Loucy (cell line): ENCODE data around the gene PCMTD2.
A peak's percentile ranks its signal among the peaks of the same experiment; 100 is the strongest.
"Not testable (repeated sequence)": the region's sequence is repeated elsewhere in the genome, so short reads cannot be mapped to it uniquely, and the experiment has no call there.

Experiments
- H2AFZ ChIP-seq: fragments of 200-600 bp; sonication (generic); 2 replicates; pipeline ENCODE4 v1.6.0; 2016; ENCODE audit warnings: antibody characterized with exemption, mild to moderate bottlenecking, low read length, moderate library complexity
- H3F3A ChIP-seq: fragments of 200-600 bp; 2 replicates; pipeline ENCODE4 v1.6.0; 2016; ENCODE audit warnings: antibody characterized with exemption, low read depth, mild to moderate bottlenecking
- H3K27me3 ChIP-seq: fragments of 200-600 bp; sonication (generic); 2 replicates; pipeline ENCODE4 v1.6.1; 2014; ENCODE audit warnings: low read length, mild to moderate bottlenecking; ENCODE audit not compliant: insufficient read depth, poor library complexity, severe bottlenecking
- H3K36me3 ChIP-seq: fragments of 200-600 bp; sonication (generic); 2 replicates; pipeline ENCODE4 v1.6.1; 2016; ENCODE audit warnings: low read length; ENCODE audit not compliant: insufficient read depth
- H3K4me1 ChIP-seq: fragments of 200-600 bp; sonication (generic); 2 replicates; pipeline ENCODE4 v1.5.1; 2014; ENCODE audit warnings: low read length, mild to moderate bottlenecking; ENCODE audit not compliant: insufficient read depth, poor library complexity, severe bottlenecking
- H3K4me2 ChIP-seq: fragments of 200-600 bp; sonication (generic); 2 replicates; pipeline ENCODE4 v1.6.0; 2014; ENCODE audit warnings: antibody characterized with exemption, low read length, low read depth, mild to moderate bottlenecking; ENCODE audit not compliant: poor library complexity, severe bottlenecking
- H3K4me3 ChIP-seq: fragments of 200-600 bp; sonication (generic); 2 replicates; pipeline ENCODE4 v1.5.1; 2014; ENCODE audit warnings: low read length, mild to moderate bottlenecking, mixed read lengths; ENCODE audit not compliant: poor library complexity, severe bottlenecking
- H3K79me2 ChIP-seq: fragments of 200-600 bp; sonication (generic); 2 replicates; pipeline ENCODE4 v1.6.1; 2014; ENCODE audit warnings: low read length; ENCODE audit not compliant: insufficient read depth
- H3K9ac ChIP-seq: fragments of 200-600 bp; sonication (generic); 2 replicates; pipeline ENCODE4 v1.6.0; 2014; ENCODE audit warnings: mild to moderate bottlenecking, low read depth, low read length, moderate library complexity; ENCODE audit not compliant: poor library complexity, severe bottlenecking
- H3K9me2 ChIP-seq: fragments of 200-600 bp; sonication (generic); replicated peaks from 2 replicates; pipeline ENCODE4 v1.6.1; 2016; ENCODE audit warnings: low read depth, low read length, mixed read lengths
- H3K9me3 ChIP-seq: fragments of 200-600 bp; sonication (generic); 2 replicates; pipeline ENCODE4 v1.6.1; 2014; ENCODE audit warnings: mild to moderate bottlenecking, antibody characterized with exemption, low read length, low read depth; ENCODE audit not compliant: insufficient read depth
- H4K20me1 ChIP-seq: fragments of 200-600 bp; sonication (generic); 2 replicates; pipeline ENCODE4 v1.6.0; 2014; ENCODE audit warnings: antibody characterized with exemption, low read length, mild to moderate bottlenecking; ENCODE audit not compliant: insufficient read depth, poor library complexity, severe bottlenecking
- TF ChIP-seq, protein P1 (sequence below): fragments of 200-600 bp; sonication (generic); conservative IDR thresholded peaks from 2 replicates; pipeline ENCODE4 v1.5.1; 2014; ENCODE audit warnings: mild to moderate bottlenecking, antibody characterized with exemption, low read length

The PCMTD2 gene

DNA sequence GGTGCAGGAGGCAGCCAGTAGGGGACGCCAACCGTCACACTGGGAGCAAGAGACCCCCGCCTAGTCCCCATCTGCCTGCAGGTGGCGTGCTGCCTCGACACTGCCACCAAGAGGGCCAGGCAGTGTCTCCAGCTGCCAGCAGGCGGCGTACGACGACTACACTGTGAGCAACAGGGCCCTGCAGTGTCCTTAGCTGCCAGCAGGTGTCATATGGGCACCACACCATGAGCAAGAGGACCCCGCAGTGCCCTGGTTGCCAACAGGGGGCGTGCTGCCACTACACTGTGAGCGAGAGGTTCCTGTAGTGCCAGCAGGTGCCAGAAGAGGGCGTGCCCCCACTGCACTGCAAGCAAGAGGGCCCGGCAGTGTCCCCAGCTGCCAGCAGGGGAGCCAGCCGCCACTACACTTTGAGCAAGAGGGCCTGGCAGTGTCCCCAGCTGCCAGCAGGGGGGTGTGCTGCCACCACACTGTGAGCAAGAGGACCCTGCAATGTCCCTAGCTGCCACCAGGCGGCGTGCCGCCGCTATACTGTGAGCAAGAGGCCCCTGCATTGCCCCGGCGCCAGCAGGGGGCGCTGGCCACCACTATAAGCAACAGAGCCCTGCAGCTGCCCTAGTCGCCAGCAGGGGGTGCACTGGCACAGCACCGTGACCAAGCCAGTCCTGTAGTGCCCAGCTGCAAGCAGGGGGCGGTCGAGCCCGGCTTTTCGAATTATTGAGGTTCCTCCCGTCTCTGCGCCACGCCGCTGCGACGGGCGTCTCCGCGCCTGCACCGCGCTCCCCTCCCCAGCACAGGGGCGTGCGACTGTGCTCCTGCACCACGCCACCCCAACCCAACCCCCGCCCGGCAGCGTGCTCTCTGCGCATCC lies 30.3 kb downstream of the PCMTD2 start:
- H3K9me3 ChIP-seq = peaks cover 30% of the 10 kb centered on the region; the same call in 1 of the 2 replicates
- H2AFZ ChIP-seq, H3K79me2 ChIP-seq, H4K20me1 ChIP-seq, H3K27me3 ChIP-seq, H3K9ac ChIP-seq, H3F3A ChIP-seq, H3K9me2 ChIP-seq, H3K4me1 ChIP-seq, H3K4me2 ChIP-seq, H3K36me3 ChIP-seq, H3K4me3 ChIP-seq: not testable (repeated sequence)
- TF ChIP-seq, protein P1, sequence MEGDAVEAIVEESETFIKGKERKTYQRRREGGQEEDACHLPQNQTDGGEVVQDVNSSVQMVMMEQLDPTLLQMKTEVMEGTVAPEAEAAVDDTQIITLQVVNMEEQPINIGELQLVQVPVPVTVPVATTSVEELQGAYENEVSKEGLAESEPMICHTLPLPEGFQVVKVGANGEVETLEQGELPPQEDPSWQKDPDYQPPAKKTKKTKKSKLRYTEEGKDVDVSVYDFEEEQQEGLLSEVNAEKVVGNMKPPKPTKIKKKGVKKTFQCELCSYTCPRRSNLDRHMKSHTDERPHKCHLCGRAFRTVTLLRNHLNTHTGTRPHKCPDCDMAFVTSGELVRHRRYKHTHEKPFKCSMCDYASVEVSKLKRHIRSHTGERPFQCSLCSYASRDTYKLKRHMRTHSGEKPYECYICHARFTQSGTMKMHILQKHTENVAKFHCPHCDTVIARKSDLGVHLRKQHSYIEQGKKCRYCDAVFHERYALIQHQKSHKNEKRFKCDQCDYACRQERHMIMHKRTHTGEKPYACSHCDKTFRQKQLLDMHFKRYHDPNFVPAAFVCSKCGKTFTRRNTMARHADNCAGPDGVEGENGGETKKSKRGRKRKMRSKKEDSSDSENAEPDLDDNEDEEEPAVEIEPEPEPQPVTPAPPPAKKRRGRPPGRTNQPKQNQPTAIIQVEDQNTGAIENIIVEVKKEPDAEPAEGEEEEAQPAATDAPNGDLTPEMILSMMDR = peak; percentile 79

DNA sequence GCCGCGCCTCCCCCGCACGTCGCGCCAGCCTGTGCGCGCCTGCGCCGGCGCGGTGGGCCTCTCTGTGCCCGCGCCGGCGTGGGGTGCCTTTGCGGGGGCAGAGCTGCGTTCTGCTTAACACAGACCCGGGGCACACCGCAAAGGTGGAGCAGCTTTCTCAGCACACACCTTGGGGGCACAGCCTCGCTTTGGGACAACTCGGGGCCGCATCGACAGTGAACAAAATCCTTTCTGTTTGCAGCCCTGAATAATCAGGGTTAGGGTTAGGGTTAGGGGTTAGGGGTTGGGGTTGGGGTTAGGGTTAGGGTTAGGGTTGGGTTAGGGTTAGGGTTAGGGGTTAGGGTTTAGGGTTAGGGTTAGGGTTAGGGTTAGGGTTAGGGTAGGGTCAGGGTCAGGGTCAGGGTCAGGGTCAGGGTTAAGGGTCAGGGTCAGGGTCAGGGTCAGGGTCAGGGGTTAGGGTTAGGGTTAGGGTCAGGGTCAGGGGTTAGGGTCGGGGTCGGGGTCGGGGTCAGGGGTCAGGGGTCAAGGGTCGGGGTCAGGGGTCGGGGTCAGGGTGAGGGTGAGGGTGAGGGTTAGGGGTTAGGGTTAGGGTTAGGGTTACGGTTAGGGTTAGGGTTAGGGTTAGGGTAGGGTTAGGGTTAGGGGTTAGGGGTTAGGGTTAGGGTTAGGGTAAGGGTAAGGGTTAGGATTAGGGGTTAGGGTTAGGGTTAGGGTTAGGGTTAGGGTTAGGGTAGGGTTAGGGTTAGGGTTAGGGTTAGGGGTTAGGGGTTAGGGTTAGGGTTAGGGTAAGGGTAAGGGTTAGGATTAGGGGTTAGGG lies 31.1 kb downstream of the PCMTD2 start:
- H3K9ac ChIP-seq, H3F3A ChIP-seq, H3K4me2 ChIP-seq, H3K79me2 ChIP-seq, H4K20me1 ChIP-seq, H3K4me3 ChIP-seq, H3K36me3 ChIP-seq, H3K9me2 ChIP-seq, H2AFZ ChIP-seq, H3K27me3 ChIP-seq, H3K4me1 ChIP-seq: not testable (repeated sequence)
- H3K9me3 ChIP-seq = peaks cover 27% of the 10 kb centered on the region; the same call in 1 of the 2 replicates

DNA sequence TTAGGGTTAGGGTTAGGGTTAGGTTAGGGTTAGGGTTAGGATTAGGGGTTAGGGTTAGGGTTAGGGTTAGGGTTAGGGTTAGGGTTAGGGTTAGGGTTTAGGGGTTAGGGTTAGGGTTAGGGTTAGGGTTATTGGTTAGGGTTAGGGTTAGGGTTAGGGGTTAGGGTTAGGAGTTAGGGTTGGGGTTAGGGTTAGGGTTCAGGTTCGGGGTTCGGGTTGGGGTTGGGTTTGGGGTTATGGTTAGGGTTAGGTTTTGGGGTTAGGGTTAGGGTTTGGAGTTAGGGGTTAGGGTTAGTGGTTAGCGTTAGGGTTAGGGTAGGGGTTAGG lies 31.7 kb downstream of the PCMTD2 start:
- not testable (repeated sequence) for H3K27me3 ChIP-seq, H3K4me3 ChIP-seq, H3K4me1 ChIP-seq, H2AFZ ChIP-seq, H4K20me1 ChIP-seq, H3K79me2 ChIP-seq, H3K9me2 ChIP-seq, H3K9ac ChIP-seq, H3K36me3 ChIP-seq, H3F3A ChIP-seq, H3K4me2 ChIP-seq
- H3K9me3 ChIP-seq = peaks cover 23% of the 10 kb centered on the region; the same call in 1 of the 2 replicates

DNA sequence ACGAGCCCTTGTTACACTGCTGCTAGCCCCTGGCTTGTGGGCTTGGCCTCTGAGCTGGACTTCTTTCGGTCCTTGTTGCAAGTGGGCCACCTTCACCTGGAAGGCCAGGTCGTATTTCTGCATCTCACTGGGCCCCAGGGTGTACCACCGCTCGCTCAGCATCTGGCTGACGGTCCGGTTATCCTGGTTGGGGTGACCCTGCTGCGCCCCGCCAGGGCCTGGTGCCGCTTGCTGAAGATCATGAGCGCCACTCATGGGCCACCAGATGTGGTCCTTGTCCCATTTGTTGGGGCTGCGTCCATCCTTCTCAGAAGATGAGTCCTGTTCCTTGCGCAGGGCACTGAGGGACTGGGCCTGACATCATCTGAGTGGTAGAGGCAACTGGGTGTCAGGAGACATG lies 36.6 kb downstream of the PCMTD2 start:
- not testable (repeated sequence) for H3K4me1 ChIP-seq, H3K9me3 ChIP-seq, H3K4me2 ChIP-seq, H3K9ac ChIP-seq, H3K79me2 ChIP-seq, H3K36me3 ChIP-seq, H3K4me3 ChIP-seq, H2AFZ ChIP-seq, H4K20me1 ChIP-seq, H3K9me2 ChIP-seq, H3F3A ChIP-seq, H3K27me3 ChIP-seq

DNA sequence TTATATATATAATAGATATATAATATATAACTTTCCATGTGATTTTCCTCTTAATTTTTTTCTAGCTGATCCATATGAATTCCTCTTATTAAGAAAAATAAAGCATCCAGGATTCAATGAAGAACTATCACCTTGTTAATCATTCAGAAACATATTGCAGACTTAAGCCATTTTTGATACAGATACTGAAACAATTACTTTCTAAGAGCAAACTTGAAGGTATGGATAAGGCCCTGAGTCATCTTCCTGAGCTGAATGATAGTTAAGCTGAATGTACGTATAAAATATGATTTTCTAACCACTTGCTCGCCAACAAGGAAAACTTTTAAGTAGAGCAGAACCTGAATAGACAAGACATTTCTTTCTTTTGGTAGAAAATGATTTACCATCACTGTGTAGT lies 47.5 kb downstream of the PCMTD2 start:
- not testable (repeated sequence) for H3K9ac ChIP-seq, H4K20me1 ChIP-seq, H3K4me1 ChIP-seq

DNA sequence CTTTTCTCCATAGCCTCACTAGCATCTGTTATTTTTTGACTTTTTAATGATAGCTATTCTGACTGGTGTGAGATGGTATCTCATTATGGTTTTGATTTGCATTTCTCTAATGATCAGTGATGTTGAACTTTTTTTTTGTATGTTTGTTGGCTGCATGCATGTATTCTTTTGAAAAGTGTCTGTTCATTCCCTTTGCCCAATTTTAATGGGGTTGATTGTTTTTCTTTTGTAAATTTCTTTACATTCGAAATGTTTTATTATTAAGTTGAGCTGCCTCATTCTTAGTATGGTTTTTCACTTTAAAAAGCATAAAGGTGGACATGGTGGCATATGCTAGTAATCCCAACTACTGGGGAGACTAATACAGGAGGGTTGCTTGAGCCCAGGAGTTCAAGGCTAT lies 58.2 kb downstream of the PCMTD2 start:
- not testable (repeated sequence) for H3K9me3 ChIP-seq

More for the DNA sequence above, 47.5 kb downstream of the PCMTD2 start:
- not testable (repeated sequence) for H3K27me3 ChIP-seq, H3K79me2 ChIP-seq, H3K36me3 ChIP-seq, H3F3A ChIP-seq, H3K4me3 ChIP-seq, H3K9me2 ChIP-seq, H3K4me2 ChIP-seq, H3K9me3 ChIP-seq, H2AFZ ChIP-seq

More for the DNA sequence above, 58.2 kb downstream of the PCMTD2 start:
- H4K20me1 ChIP-seq, H3K4me2 ChIP-seq, H3K36me3 ChIP-seq, H3K9ac ChIP-seq, H3K27me3 ChIP-seq, H2AFZ ChIP-seq, H3F3A ChIP-seq, H3K9me2 ChIP-seq, H3K4me1 ChIP-seq, H3K4me3 ChIP-seq, H3K79me2 ChIP-seq: not testable (repeated sequence)
